CD4-positive, alpha-beta T cell treated with Interleukin-2 at 100 ng/mL for 4 hours (primary cell): Measurements from ENCODE around the gene HS3ST6.
A peak's percentile ranks its signal among the peaks of the same experiment; 100 is the strongest.
"Not testable (repeated sequence)": the region's sequence is repeated elsewhere in the genome, so short reads cannot be mapped to it uniquely, and the experiment has no call there.

Source experiments
- DNase-seq: peaks from one replicate; pipeline ENCODE4 v3.0.0-alpha.2; 2020; ENCODE audit warnings: low spot score

The HS3ST6 gene

DNA sequence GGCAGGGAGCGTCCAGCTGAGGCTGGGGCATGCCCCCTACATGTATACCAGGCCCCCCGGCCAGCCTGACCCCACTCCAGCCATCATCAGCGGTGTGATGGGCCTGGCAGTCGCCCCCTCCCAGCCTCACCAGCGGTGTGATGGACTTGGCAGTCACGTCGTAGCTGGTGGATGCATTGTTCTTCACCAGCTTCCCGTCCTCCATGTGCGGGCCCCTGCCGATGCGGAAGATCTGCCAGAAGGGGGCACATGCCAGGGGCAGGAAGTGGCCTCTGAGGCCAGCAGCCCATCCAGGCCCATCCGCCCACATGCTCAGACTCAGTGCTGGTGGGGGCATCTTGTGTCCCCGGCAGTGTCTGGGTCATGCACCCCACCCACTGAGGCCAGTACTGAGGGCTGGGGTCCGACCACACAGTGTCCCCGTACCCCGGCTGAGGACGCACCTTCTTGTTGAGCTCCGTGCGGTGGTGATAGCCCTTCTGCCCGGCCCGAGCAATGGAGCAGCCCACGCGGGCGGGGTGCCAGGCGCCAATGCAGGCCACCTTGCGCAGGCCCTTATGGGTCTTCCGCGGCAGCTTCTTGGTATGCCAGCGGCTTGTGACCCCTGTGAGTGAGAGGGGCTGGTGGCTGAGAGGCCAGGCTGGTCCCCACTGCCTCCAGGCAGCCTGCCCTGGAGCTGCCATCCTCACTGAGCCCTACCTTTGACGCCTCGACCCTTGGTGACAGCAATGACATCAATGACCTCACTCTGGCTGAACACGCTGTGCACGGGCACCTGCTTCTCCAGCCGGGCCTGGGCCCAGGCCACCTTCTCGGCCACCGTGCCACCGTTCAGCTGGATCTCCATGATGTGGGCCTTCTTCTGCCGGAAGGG, 28.5 kb upstream of the HS3ST6 start:
- DNase-seq, result no peak

DNA sequence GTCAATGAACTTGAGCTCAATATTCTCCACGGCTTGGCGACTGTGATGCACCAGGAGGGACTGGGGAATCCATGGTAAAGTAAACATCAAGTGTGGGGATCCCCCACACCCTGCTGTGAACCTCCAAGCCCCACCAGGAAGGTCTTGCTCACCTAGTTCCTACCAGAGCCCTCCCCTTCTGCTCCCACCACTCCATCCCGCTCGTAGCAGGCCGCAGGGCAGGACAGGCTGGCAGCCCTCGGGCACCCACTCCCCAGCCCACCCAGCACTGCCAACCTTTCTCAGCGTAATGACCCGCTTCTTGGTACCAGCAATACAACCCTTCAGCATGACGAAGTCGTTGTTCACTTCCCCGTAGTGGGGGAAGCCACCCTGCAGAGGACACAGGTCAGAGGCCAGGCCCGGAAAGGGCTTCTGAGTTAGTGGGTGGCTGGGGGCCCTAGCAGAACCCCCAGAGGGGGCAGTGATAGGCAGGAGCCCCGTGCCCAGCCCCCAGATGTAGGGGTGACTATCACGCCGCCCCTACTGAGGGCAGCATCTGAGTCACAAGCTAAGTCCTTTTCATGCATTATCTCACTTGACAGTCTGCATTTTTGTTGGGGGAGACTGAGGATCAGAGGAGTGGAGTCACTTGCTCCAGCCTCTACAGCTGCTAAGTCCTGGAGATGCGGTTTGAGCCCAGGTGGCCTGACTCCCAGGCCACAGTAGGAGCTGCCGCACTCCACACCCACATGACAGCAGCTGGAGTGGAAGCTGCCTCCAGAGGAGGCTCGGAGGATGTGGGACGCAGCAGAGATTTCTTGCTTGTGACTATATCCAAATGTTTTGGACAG, 27.6 kb upstream of the HS3ST6 start:
- no peak for DNase-seq

DNA sequence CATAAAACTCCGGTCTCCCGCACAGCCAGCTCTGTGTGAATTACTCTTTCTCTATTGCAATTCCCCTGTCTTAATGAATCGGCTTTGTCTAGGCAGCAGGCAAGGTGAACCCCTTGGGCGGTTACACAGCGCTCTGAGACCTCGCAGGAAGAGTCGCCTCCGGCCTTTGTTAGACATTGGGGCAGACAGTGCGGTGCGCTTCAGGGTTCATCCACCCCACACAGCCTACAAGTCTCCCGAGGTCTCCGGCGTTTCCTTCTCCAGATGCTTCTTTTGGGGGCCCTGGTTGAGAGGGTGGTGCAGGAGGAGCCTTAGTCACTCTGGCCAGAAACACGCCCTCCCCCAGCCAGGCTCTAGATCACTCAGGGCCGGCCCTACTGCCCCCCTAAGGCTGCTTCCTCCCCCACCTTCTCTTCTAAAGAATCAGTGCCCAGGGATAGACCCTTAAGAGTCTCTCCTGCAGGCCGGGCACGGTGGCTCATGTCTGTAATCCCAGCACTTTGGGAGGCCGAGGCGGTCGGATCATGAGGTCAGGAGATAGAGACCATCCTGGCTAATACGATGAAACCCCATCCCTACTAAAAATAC, 26.5 kb upstream of the HS3ST6 start:
- no peak for DNase-seq

DNA sequence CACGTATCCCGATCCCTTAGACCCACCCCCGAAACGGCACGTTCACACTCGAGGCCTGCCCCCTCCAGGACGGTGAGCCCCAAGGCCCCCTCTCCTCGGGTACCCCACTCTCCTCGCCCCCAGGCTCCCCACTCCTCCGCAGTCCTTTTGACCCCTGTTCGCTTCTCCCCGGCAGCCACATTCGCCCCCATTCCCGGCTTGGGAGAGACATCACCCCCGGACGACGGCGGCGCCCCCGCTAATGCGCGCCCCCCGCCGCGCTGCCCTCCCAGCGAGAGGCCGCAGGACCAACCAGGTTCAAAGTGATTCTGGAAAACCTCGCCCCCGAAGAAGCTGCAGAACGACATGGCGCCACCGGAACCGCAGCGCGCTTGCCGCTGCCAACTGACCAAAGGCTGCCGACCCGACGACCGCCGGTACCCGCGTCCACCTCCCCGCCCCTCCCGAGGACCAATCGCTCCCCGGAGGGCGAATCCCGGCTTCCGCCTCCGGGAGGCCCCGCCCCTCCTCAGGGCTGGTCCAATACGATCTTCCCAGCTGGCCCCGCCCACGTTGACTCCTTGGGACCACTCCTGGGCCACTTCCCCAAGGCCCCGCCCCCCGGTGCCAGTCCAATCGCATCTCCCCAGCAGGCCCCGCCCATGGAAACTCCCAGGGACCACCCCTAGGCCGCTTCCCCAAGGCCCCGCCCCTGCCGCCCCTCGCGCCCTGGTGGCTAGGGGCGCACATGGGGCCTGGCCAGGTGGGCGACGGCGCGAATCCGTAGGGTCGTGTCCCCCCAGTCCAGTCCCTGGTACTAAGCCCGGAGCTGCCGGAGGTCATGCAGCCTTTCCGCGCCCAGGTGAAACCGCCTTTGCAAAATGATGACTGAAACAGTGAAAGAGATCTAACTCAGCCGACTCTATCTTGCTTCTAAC, 24.9 kb upstream of the HS3ST6 start, which contains the start of gene MSRB1:
Gene MSRB1 (minus strand): TSS at position 390 of the 917 bp plus-strand sequence. CDS start 43 bp downstream, at position 347.
- peak; percentile 98 for DNase-seq

DNA sequence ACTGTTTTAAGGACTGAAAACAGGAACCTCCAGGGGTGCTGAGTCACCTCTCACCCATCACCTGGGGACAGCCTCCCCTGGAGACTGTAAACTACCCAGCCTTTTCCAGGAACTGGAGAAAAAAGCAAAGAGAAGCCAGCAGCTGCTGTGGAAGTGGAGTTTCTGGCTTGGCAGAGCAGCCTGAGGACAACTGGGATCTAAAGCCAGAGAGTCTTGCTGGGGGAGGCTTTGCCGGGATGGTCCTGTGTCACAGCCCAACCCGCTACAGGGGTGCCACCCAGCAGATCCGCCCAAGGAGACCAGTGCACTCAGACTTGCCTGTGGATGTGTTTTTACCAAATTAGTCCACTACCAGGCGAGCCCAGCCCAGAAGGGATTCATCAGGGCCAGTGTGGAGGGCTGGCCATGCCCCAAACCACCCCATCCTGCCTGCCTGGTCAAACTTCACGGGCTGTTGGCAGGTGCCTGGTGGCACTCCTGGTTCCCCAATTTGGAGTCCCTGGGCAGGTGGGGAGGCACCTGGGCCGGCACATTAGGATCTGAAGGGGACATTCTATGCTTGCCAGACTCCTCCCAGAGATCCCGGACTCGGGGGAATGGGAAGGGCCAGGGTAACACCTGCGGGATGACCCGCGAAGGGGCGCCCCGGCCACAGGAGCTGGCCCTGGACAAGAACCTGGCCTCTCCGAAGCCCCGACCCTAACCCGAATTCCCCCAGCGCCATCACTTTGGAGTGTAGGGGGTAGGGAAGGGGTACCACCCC, 24.0 kb upstream of the HS3ST6 start:
- peak; percentile 17 for DNase-seq

DNA sequence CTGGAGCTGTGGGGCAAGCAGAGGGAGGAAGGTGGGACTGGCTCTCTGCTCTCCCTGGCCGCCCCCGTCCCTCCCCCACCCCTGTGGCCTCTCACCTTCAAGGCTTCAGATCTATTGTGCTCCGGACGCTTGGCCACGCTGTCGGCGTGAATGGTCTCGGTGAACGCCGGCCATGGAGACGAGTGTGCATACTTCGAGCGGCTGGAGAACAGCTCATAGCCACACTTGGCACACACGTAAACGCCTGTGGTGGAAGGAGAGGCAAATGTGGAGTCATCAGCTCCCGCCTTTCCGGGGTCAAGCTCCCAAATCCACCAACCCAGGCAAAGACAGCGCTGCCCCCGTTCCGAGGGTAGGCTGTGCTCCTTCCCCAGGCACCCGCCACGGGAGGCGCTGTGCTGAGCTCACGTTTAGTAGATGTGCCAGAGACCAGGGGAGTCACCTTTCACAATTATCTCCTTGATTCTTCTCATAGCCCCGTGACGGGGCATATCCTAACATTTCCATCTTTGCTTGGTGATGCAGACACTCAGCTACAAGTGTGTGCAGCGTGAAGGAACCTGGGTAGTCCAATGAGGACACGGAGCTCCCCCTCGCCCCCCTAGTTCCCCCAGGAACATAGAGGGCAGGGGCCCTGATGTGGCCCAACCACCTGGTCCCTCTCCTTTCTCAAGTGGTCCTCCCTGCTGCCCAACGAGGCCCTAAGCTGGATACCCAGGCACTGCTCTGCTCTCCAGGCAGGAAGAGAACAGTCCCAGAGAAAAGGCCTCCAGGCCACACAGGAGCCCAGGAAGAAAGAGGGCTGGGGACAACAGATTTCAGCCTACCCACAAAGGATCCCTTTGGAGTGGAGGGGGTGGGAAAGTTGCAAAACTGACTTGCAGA, 23.2 kb upstream of the HS3ST6 start:
- DNase-seq, result no peak

DNA sequence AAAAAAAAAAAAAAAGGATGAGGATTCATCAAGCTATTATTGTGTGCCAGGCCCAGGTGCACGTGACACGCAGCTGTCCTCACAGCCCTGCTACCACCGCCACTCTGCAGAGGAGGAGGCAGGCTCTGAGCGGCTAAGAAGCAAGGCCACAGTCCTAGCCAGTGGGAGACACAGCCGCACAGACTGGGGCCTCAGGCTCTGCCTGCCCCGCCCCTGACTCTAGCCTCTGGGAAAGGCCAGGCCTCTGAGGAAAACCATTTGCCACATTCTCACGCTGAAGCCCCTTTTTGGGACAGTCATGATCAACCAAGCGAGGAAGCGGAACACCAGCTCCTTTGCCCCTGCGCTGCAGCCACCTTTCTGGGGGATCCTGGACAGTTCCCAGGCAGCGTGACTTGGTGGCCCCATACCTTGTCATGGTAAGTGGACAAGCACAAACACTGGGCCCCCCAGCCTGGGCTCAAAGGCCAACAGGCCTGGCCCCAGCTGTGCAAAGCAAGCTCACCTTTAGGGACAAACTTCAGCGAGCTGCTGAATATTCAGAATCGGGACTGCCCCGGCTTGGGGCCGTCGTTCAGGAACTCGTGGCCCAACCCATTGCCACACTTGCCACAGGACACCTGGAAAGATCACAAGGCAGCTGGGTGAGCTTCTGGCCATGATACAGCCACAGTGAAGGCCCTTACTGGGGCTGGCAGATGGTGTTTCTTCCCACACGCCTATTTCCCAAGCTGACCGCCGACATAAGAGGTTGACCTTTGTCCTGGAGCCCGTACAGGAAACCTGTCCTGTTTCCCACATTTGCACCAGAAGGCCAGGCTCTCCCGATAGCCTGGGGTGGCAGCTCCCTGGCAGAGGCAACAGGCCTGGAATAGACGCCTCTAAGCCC, 22.3 kb upstream of the HS3ST6 start:
- DNase-seq, result no peak

DNA sequence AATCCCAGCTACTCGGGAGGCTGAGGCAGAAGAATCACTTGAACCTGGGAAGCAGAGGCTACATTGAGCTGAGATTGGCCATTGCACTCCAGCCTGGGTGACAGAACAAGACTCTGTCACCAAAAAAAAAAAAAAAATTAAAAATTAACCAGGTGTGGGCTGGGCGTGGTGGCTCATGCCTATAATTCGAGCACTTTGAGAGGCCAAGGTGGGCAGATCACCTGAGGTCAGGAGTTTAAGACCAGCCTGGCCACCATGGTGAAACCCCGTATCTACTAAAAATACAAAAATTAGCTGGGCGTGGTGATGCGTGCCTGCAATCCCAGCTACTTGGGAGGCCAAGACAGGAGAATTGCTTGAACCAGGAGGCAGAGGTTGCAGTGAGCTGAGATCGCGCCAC, 21.6 kb upstream of the HS3ST6 start:
- not testable (repeated sequence) for DNase-seq

DNA sequence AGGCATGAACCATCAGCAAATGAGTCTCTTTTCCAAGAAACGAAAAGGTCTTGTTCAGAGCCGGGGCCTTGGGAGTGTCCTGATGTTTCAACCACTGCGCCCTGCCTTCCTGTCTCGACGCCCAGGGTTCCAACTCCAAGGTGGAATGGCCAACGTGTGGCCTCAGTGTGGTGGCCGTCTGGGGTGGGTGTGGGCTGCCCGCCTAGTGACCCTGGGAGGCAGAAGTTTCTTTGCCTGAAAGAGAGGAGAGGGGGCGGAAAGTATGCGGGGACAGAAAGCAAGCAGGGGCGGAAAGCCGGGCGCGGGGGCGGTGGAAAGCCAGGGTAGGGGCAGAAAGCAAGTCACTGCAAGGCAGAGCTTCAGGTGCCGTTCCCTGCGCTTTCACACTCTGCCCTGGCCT, 20.7 kb upstream of the HS3ST6 start:
- no peak for DNase-seq

DNA sequence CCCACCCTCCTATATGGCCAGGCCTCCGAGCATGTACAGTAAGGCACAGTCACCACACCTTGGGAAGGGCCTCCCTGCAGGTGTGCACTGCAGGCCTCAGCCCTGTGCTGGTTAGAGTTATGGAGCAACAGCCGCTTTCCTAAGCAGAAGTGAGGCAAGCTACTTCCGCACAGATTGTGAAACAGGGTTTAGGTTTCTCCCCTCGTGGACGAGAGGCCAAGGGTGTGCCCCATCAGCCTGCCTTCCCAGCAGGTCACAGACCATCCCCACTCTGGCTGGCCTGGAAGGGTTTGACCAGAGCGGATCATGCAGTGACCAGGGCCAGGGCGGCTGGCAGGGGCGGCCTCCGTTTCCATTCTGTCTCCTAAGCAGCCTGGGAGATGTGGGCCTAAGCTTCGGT, 20.1 kb upstream of the HS3ST6 start:
- DNase-seq, result no peak

DNA sequence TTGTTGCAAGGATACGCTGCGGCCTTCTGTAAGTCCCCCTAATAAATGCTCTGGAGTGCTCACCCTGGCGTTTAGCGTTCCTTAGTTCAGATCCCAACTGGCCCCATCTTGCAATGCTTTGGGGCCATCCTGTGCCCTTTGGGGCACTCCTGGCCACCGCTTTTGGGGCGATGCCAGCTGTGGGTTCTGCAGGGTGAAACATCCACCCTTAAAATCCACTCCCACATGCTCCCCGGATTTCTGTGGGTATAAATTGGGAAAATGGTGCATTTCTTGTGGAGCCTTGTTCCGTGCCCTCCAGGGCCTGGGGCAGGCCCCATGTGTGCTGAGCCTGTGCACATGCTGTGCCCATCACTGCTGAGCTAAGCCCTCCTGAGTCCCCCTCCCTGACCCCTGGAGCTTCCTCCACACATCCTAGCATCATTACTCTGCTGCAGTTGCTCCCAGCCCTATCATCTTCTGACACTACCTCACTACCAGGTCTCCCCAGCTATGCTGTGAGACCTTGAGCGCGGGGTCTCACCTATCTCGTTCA, 18.8 kb upstream of the HS3ST6 start:
- DNase-seq, result no peak

DNA sequence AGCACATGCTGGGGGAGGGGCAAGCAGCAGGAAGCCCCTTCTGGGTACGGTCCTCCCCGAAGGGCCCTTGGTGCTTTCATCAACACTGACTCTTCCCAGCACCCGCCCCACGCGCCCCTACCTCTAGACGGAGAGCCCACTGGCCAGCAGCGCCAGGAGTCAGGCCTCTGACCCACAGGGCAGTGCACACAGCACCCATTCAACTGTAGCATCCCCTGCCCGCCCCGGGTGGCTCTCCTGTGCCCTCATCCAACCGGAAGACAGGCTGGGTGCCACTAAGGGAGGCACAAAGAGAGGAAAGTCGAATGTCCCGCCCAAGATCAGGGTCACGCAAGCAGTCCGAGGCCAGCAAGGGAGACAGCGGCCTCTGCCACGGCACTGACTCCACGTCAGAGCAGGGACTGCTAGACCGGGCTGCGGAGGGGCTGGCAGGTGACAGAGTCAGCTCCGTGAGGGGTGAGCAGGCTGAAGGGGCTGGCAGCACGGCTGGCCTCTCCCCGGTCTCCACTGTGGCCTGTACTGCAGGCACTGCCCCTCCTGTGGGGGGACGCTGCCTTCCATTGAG, 15.0 kb upstream of the HS3ST6 start:
- no peak for DNase-seq

DNA sequence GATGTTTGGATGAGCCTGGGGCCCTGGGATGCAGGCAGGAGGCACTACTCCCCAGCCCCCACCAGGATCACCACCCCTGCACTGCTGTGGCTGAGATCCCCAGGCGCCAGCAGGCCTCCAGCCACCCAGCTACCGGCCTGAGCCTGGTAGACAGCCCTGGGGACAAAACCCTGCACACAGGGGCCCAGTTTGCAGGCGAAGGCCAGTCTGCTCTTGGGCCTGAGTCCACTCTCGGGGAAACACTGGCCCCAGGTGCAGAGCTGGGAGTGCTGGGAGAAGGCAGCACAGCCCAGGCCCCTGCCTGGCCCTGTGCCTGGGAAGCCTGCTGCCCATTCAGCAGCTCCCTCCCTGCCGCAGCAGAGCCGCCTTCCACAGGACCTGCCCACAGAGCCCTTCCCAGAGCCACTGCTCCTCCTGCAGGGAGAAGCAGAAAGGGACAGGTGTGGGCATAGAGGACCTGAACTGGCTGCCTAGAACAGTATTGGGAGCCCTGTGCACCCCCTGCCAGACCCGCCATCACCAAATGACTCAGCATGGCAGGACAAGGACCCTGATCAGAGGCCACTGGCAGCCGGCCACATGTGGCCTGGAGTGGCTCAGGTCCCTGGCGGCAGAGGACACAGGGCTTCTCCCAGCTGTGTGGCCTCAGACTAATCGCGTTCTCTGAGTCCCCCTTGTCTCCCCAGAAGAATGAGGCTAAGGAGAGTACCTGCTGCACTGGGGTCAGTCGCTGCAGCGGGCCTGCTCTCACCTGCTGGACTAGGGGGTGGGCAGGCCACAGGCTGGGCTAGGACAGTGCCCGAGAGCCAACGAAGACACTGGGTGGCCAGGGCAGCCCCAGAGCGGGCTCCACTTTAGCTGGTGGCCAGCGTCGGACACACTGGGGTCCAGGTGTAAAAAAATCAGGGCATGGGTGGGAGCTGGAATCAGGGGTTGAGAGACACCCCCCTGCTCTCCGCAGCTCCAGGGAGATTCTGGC, 14.1 kb upstream of the HS3ST6 start:
- no peak for DNase-seq

DNA sequence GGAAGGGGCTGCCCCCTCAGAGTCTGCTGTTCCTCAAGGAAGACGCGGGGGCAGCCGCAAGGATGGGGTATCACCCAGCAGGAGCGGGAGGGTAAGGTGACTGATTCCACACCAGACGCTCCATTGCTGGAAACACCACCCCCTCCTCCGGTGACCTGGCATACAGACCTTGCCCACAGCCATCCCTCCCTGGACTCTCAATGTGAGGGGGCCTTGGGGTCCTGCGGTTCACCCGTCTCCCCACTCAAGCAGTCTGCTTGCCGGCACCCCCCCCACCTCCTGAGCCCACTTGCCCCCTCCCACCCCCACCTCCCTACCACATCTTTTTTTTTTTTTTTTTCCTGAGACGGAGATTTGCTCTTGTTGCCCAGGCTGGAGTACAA, 12.1 kb upstream of the HS3ST6 start:
- no peak for DNase-seq

DNA sequence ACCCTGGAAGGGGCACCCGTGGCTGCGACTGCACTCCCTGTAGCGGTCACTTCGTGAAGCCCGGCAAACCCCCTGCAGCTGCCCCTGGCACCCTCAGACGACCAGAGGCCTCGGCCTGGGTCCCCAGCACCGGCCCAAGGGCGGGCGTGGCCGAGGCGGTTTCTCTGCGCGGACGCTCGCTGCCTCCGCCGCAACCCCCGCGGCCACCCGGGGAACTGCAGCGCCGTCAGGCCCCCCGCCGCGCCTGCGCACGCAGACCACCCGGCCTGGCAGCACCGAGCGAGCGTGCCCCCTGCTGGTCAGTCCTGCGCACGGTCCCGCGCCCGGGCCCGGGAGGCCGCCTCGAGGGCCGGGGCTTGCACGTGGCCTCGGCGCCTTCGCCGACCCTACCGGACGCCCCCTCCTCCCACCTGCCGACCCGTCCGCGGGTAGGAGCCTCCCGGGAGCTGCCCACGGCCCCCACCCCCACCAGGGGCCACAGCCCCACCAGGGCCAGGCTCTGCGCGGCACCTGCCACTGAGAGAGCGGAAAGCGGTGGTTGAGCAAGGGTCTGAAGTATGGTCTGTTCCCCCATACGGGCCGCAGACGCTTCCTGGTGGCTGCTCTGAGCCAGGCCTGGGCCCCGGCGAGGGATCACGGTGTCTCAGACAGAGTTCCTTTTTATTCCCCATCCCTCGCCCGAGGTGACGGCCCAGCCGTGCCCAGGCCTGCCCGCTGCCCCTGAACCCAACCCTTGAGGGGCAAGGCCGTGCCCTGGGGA, 11.5 kb upstream of the HS3ST6 start:
- DNase-seq, result peak; percentile 90

DNA sequence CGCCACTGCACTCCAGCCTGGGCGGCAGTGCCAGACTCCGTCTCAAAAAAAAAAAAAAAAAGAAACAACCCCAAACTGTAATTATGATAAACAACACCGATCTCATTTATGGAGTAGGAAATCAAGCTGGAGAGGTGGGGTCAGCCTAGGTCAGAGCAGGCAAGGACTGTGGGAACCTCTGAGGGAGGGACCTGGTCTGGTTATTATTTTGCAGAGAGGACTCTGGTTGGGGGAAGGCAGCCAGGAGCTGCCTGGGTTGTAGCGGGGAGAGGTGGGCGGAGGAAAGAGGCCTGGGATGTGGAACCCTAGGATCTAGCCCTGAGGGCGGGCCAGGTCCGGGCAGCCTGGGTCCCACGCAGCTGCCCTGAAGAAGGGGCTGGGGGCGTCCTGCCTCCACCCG, 10.9 kb upstream of the HS3ST6 start:
- no peak for DNase-seq
